Stimulated activated CD8-positive, alpha-beta memory T cell treated with anti-CD3 and anti-CD28 coated beads, Interleukin-7, amount 100 ng/mL, for 4 hours (primary cell): ENCODE measurements around the gene APOO.

Experiments
- DNase-seq, 2 donors: peaks; one replicate each; pipeline ENCODE4 v3.0.0-alpha.2; 2020; ENCODE audit warnings: low read depth in 2 of 2

The APOO gene

GRCh38 chrX:23786268-23786815, 121.4 kb downstream of the APOO start:
- no peak for DNase-seq

GRCh38 chrX:23785580-23785979, 122.2 kb downstream of the APOO start:
- no peak for DNase-seq

DNA sequence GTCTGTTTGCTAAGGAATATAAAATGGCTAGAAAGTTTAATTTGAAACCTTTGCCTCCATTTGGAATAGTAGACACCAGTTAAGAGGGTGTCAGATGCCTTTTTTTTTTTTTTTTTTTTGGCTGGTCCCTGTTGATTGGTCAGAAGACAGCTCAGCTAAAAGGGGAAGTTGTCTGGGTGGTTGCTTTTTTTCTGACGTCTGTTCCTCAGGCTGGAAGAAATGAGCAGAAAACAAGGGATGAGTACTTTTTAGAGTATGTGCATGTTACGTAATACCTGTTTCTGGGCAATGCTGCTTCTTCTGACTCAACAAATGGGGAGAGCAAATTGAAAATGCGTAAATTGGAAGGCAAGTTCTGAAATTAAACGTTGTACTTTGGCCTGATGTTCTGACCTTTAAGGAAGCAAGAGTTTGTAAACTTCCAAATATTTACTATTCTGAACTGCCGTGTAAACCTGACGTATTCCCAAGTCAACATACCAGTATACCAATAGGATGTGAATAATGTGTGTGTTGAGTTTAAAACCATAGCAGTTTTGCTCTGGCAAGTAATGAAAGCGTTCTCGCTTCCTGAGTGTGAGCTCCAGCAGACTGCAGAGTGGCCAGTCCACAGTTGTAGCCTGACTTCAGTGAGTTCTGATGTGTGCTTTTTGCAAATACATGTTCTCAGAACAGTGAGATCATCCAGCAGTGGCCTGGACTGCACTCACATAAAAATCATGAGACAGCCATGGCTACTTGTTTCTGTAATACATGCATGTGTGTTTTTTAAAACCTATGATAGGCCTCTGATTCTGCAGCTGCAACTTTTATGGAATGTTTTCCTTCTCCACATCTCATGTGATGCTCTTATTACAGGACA, 123.0 kb downstream of the APOO start:
- no peak for DNase-seq

DNA sequence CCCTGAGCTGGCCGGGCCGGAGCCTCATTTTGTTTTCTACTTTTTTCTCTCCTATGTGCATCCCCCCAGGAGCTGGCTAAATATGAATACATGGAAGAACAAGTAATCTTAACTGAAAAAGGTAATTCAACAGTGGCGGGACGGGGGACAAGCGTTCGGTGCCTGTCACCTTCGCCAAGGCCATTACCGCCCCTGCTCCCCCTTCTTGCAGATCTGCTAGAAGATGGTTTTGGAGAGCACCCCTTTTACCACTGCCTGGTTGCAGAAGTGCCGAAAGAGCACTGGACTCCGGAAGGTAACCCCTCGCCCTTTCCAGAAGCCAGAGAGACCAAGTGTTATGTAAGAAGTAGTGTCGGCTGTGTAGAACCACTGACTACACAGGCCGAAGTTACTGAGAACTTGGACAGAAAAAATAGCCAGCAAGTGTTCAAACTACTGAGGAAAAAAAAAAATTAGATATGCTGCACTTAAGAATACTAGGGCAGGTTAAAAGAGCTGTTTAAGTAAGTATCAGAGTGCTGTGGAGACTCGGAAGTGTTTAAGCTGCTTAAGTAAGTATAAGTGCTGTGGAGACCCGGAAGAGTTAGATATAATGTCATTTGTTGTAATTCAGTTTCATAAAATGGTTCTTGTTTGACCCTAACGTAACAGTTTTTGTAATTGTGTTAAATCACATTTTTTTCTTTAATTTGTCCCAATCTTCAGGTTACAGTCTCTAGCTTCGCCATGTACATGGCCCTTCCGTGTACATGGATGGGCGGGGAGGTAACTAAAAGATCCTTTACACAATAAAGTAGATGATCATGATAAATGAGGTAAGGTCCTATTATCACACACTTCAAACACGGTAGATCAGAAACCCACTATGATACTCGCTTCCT, 123.9 kb downstream of the APOO start:
- no peak for DNase-seq
